HepG2 (cell line): Measurements from ENCODE around the gene NOSTRIN.
"Not testable (repeated sequence)": the region's sequence is repeated elsewhere in the genome, so short reads cannot be mapped to it uniquely, and the experiment has no call there.

Experiments used
- BHLHE40 ChIP-seq: IDR thresholded peaks from 2 replicates; pipeline ENCODE4 v1.6.1; 2011; ENCODE audit warnings: low read length, improper control_type of control experiment
- CHD4 ChIP-seq: fragments of 200-600 bp; sonication (generic); IDR thresholded peaks from 2 replicates; pipeline ENCODE4 v1.7.0; 2017; ENCODE audit warnings: mild to moderate bottlenecking, low read length, borderline replicate concordance
- YY1 ChIP-seq: IDR thresholded peaks from 2 replicates; pipeline ENCODE4 v1.6.1; 2011; ENCODE audit warnings: low read length, low read depth, moderate library complexity, mild to moderate bottlenecking; ENCODE audit not compliant: insufficient read depth, insufficient replicate concordance
- ZEB1 ChIP-seq: IDR thresholded peaks from 2 replicates; pipeline ENCODE4 v1.6.1; 2012; ENCODE audit warnings: mild to moderate bottlenecking, low read depth, inconsistent platforms; ENCODE audit not compliant: insufficient replicate concordance
- ZNF253 ChIP-seq: sonication (generic); formaldehyde crosslinking; IDR thresholded peaks from 2 replicates; pipeline ENCODE4 v1.8.0; 2022; ENCODE audit warnings: mild to moderate bottlenecking, missing genetic modification reagents, borderline replicate concordance
- ZNF713 ChIP-seq: sonication (generic); formaldehyde crosslinking; IDR thresholded peaks from 2 replicates; pipeline ENCODE4 v1.4.0; 2020; ENCODE audit warnings: mild to moderate bottlenecking, missing genetic modification reagents
- ZNF788 ChIP-seq: sonication (generic); formaldehyde crosslinking; IDR thresholded peaks from 2 replicates; pipeline ENCODE4 v1.5.0; 2020; ENCODE audit warnings: mild to moderate bottlenecking, missing genetic modification reagents, borderline replicate concordance
- TF ChIP-seq, protein P1 (sequence below), 2 experiments: sonication (generic) in 1 of 2; formaldehyde crosslinking in 1 of 2; IDR thresholded peaks; 2 replicates each; pipeline versions ENCODE4 v1.6.1 to v1.9.0; 2014 to 2022; ENCODE audit warnings: antibody characterized with exemption in 1 of 2, borderline replicate concordance in 1 of 2, inconsistent platforms in 1 of 2, low read depth in 1 of 2, missing genetic modification reagents in 1 of 2
- TF ChIP-seq, protein P2 (sequence below): sonication (generic); formaldehyde crosslinking; IDR thresholded peaks from 2 replicates; pipeline ENCODE4 v1.4.0; 2020; ENCODE audit warnings: missing genetic modification reagents
- TF ChIP-seq, protein P3 (sequence below): sonication (generic); formaldehyde crosslinking; IDR thresholded peaks from 2 replicates; pipeline ENCODE4 v1.5.0; 2020; ENCODE audit warnings: mild to moderate bottlenecking, missing genetic modification reagents, moderate library complexity

DNA sequence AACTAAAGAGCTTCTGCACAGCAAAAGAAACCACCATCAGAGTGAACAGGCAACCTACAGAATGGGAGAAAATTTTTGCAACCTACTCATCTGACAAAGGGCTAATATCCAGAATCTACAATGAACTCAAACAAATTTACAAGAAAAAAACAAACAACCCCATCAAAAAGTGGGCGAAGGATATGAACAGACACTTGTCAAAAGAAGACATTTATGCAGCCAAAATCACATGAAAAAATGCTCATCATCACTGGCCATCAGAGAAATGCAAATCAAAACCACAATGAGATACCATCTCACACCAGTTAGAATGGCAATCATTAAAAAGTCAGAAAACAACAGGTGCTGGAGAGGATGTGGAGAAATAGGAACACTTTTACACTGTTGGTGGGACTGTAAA, 67.9 kb downstream of the NOSTRIN start:
- TF ChIP-seq CHD4; ZEB1; BHLHE40; ZNF713 (CRISPR knock-in tag); ZNF788 (CRISPR knock-in tag); YY1; ZNF253: not testable (repeated sequence)
- TF ChIP-seq, protein P1, sequence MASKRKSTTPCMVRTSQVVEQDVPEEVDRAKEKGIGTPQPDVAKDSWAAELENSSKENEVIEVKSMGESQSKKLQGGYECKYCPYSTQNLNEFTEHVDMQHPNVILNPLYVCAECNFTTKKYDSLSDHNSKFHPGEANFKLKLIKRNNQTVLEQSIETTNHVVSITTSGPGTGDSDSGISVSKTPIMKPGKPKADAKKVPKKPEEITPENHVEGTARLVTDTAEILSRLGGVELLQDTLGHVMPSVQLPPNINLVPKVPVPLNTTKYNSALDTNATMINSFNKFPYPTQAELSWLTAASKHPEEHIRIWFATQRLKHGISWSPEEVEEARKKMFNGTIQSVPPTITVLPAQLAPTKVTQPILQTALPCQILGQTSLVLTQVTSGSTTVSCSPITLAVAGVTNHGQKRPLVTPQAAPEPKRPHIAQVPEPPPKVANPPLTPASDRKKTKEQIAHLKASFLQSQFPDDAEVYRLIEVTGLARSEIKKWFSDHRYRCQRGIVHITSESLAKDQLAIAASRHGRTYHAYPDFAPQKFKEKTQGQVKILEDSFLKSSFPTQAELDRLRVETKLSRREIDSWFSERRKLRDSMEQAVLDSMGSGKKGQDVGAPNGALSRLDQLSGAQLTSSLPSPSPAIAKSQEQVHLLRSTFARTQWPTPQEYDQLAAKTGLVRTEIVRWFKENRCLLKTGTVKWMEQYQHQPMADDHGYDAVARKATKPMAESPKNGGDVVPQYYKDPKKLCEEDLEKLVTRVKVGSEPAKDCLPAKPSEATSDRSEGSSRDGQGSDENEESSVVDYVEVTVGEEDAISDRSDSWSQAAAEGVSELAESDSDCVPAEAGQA (IDR thresholded peaks at IDR 0.05; ENCODE audit: low read depth) = not testable (repeated sequence)
- TF ChIP-seq, protein P1 (CRISPR knock-in tag; IDR thresholded peaks at IDR 0.05; ENCODE audit: borderline replicate concordance) = not testable (repeated sequence)
- TF ChIP-seq, protein P2, sequence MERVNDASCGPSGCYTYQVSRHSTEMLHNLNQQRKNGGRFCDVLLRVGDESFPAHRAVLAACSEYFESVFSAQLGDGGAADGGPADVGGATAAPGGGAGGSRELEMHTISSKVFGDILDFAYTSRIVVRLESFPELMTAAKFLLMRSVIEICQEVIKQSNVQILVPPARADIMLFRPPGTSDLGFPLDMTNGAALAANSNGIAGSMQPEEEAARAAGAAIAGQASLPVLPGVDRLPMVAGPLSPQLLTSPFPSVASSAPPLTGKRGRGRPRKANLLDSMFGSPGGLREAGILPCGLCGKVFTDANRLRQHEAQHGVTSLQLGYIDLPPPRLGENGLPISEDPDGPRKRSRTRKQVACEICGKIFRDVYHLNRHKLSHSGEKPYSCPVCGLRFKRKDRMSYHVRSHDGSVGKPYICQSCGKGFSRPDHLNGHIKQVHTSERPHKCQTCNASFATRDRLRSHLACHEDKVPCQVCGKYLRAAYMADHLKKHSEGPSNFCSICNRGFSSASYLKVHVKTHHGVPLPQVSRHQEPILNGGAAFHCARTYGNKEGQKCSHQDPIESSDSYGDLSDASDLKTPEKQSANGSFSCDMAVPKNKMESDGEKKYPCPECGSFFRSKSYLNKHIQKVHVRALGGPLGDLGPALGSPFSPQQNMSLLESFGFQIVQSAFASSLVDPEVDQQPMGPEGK (CRISPR knock-in tag) = not testable (repeated sequence)
- TF ChIP-seq, protein P3, sequence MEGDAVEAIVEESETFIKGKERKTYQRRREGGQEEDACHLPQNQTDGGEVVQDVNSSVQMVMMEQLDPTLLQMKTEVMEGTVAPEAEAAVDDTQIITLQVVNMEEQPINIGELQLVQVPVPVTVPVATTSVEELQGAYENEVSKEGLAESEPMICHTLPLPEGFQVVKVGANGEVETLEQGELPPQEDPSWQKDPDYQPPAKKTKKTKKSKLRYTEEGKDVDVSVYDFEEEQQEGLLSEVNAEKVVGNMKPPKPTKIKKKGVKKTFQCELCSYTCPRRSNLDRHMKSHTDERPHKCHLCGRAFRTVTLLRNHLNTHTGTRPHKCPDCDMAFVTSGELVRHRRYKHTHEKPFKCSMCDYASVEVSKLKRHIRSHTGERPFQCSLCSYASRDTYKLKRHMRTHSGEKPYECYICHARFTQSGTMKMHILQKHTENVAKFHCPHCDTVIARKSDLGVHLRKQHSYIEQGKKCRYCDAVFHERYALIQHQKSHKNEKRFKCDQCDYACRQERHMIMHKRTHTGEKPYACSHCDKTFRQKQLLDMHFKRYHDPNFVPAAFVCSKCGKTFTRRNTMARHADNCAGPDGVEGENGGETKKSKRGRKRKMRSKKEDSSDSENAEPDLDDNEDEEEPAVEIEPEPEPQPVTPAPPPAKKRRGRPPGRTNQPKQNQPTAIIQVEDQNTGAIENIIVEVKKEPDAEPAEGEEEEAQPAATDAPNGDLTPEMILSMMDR (CRISPR knock-in tag) = not testable (repeated sequence)
